ENCODE measurements around the gene NEURL1.
"Not testable (repeated sequence)": the region's sequence is repeated elsewhere in the genome, so short reads cannot be mapped to it uniquely, and the experiment has no call there.

The NEURL1 gene

GRCh38 chr10:103626178-103626577 lies 132.7 kb downstream of the NEURL1 start:
- DNase-seq (ENCODE audit: low read depth): no peak
- no peak overlapping the region for H3K4me3 ChIP-seq (ENCODE audit: low read depth, low read length)
- no peak for TF ChIP-seq CTCF (conservative IDR thresholded peaks at IDR 0.05; ENCODE audit: low read depth, low read length)

GRCh38 chr10:103627111-103627892 lies 133.8 kb downstream of the NEURL1 start:
- no peak for DNase-seq (ENCODE audit: low read depth)
- no peak overlapping the region for H3K4me3 ChIP-seq (ENCODE audit: low read depth, low read length)
- no peak for TF ChIP-seq CTCF (conservative IDR thresholded peaks at IDR 0.05; ENCODE audit: low read depth, low read length)

GRCh38 chr10:103627893-103628292 lies 134.4 kb downstream of the NEURL1 start:
- no peak overlapping the region for H3K4me3 ChIP-seq (ENCODE audit: low read depth, low read length)
- no peak for TF ChIP-seq CTCF (conservative IDR thresholded peaks at IDR 0.05; ENCODE audit: low read depth, low read length)
- no peak for DNase-seq (ENCODE audit: low read depth)

GRCh38 chr10:103629581-103629980 lies 136.1 kb downstream of the NEURL1 start:
- no peak for TF ChIP-seq CTCF (conservative IDR thresholded peaks at IDR 0.05; ENCODE audit: low read depth, low read length)

GRCh38 chr10:103630156-103630555 lies 136.7 kb downstream of the NEURL1 start:
- no peak overlapping the region for H3K4me3 ChIP-seq (ENCODE audit: low read depth, low read length)
- no peak for DNase-seq (ENCODE audit: low read depth)
- TF ChIP-seq CTCF (conservative IDR thresholded peaks at IDR 0.05; ENCODE audit: low read depth, low read length): no peak

More at GRCh38 chr10:103629581-103629980, 136.1 kb downstream of the NEURL1 start:
- no peak overlapping the region for H3K4me3 ChIP-seq (ENCODE audit: low read depth, low read length)
- no peak for DNase-seq (ENCODE audit: low read depth)

GRCh38 chr10:103632247-103632642 lies 138.7 kb downstream of the NEURL1 start:
- TF ChIP-seq CTCF (conservative IDR thresholded peaks at IDR 0.05; ENCODE audit: low read depth, low read length): no peak
- DNase-seq (ENCODE audit: low read depth): no peak
- no peak overlapping the region for H3K4me3 ChIP-seq (ENCODE audit: low read depth, low read length)

GRCh38 chr10:103632871-103633270 lies 139.4 kb downstream of the NEURL1 start:
- DNase-seq (ENCODE audit: low read depth); H3K4me3 ChIP-seq (ENCODE audit: low read depth, low read length): not testable (repeated sequence)
